Measurements from ENCODE around the gene FAM111B. TPM values are rescaled to one million over a fixed set of nuclear protein-coding genes. Genes with fewer than 3 reads are reported as not detected.

Gene FAM111B
- total RNA-seq, 1 donor from 2014 or later = 13.1 TPM

DNA sequence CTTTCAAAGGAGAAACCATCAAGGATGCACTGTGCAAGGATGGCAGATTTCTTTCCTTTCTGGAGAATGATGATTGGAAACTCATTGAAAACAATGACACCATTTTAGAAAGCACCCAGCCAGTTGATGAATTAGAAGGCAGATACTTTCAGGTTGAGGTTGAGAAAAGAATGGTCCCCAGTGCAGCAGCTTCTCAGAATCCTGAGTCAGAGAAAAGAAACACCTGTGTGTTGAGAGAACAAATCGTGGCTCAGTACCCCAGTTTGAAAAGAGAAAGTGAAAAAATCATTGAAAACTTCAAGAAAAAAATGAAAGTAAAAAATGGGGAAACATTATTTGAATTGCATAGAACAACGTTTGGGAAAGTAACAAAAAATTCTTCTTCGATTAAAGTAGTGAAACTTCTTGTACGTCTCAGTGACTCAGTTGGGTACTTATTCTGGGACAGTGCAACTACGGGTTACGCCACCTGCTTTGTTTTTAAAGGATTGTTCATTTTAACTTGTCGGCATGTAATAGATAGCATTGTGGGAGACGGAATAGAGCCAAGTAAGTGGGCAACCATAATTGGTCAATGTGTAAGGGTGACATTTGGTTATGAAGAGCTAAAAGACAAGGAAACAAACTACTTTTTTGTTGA lies 45.4 kb downstream of the FAM111B start:
- no peaks in the 10 kb centered on the region for H3K4me1 Mint-ChIP-seq
- no peak overlapping the region for H3K4me3 Mint-ChIP-seq
- Histone ChIP-seq H4K20me1 (ENCODE audit: low read depth) (no peaks in the 10 kb centered on the region), H3K36me3 (peaks cover 6% of the 10 kb centered on the region), H3K27ac (no peak overlapping the region), H3K79me2 (ENCODE audit: low read depth) (no peaks in the 10 kb centered on the region), H2AFZ (replicated peaks) (no peak overlapping the region), H3K4me1 (no peaks in the 10 kb centered on the region), H3F3A (ENCODE audit: low read depth) (no peaks in the 10 kb centered on the region), H3K4me3 (no peak overlapping the region), H3K9ac (no peak overlapping the region), H3K9me3 (ENCODE audit: low read depth) (no peaks in the 10 kb centered on the region), H3K27me3 (no peaks in the 10 kb centered on the region), H3K4me2 (no peak overlapping the region)
- H3K27me3 Mint-ChIP-seq (ENCODE audit: insufficient read depth, low read depth) = no peaks in the 10 kb centered on the region
- peaks cover 10% of the 10 kb centered on the region for H3K36me3 Mint-ChIP-seq
- no peaks in the 10 kb centered on the region for H3K9me3 Mint-ChIP-seq
- no peak for DNase-seq (ENCODE audit: low spot score)
- TF ChIP-seq EZH2phosphoT487 (IDR thresholded peaks at IDR 0.05) (no peak), EZH2 (IDR thresholded peaks at IDR 0.05) (no peak), CTCF (IDR thresholded peaks at IDR 0.05) (no peak)
- H3K27ac Mint-ChIP-seq = no peak overlapping the region

DNA sequence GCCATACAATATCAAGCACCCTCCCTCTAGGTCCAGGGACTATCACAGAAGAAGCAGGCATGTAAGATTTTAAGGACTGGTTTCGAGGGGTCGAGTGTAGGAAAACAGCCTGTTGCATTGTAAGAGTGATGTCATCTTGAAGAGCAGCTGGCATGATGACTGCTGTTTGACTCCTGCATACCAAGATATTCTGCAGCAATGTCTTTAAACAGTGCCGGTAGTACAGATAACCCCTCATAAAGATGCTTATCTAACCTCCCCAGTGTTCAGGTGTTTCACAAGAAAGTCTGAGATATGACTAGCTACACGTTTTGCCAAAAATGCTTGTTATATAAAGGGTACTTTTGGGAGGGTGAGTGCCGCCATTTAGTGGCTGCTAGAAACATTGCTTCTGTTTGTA lies 47.6 kb downstream of the FAM111B start:
- Mint-ChIP-seq H3K4me3 (no peak overlapping the region), H3K9me3 (no peaks in the 10 kb centered on the region), H3K27ac (no peak overlapping the region), H3K36me3 (peaks cover 5% of the 10 kb centered on the region), H3K27me3 (ENCODE audit: insufficient read depth, low read depth) (no peaks in the 10 kb centered on the region), H3K4me1 (peaks cover 4% of the 10 kb centered on the region)
- H3F3A ChIP-seq (ENCODE audit: low read depth) = no peaks in the 10 kb centered on the region
- no peak overlapping the region for H2AFZ ChIP-seq (replicated peaks)
- H3K36me3 ChIP-seq = peaks cover 6% of the 10 kb centered on the region
- H3K9me3 ChIP-seq (ENCODE audit: low read depth) = no peaks in the 10 kb centered on the region
- no peaks in the 10 kb centered on the region for H3K79me2 ChIP-seq (ENCODE audit: low read depth)
- DNase-seq (ENCODE audit: low spot score) = no peak
- TF ChIP-seq EZH2phosphoT487 (IDR thresholded peaks at IDR 0.05) = no peak
- no peak for TF ChIP-seq EZH2 (IDR thresholded peaks at IDR 0.05)
- TF ChIP-seq CTCF (IDR thresholded peaks at IDR 0.05) = no peak
- no peaks in the 10 kb centered on the region for H3K27me3 ChIP-seq
- H3K4me3 ChIP-seq = no peak overlapping the region
- H3K4me1 ChIP-seq = no peaks in the 10 kb centered on the region
- H4K20me1 ChIP-seq (ENCODE audit: low read depth) = no peaks in the 10 kb centered on the region
- no peak overlapping the region for H3K9ac ChIP-seq
- H3K4me2 ChIP-seq = no peak overlapping the region
- H3K27ac ChIP-seq = no peak overlapping the region

DNA sequence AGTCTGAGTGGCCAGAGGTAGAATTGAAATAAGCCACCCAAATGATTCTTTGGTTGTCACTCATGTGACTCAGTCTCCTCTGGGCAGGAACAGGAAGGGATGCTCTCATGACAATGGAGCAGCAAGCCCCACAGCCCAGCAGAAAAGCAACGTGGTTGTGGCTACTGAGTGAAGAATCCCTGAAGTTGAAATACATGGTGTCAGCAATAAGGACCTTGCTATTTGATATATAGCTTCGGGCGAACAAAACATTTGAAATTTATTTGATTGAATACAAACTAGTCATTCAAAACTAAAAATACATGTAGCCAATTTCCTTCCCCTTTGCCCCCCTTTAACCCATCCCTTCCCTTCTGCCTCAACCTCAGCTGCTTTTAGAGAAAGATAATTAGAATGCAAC lies 50.4 kb downstream of the FAM111B start:
- Mint-ChIP-seq H3K4me1 (peaks cover 4% of the 10 kb centered on the region), H3K36me3 (peaks cover 2% of the 10 kb centered on the region), H3K27ac (no peak overlapping the region), H3K27me3 (ENCODE audit: insufficient read depth, low read depth) (no peaks in the 10 kb centered on the region), H3K4me3 (no peak overlapping the region), H3K9me3 (no peaks in the 10 kb centered on the region)
- Histone ChIP-seq H3K27ac (no peak overlapping the region), H3K27me3 (no peaks in the 10 kb centered on the region), H3K79me2 (ENCODE audit: low read depth) (no peaks in the 10 kb centered on the region), H4K20me1 (ENCODE audit: low read depth) (no peaks in the 10 kb centered on the region), H3K9me3 (ENCODE audit: low read depth) (no peaks in the 10 kb centered on the region), H3K9ac (no peak overlapping the region), H3K36me3 (no peaks in the 10 kb centered on the region), H3F3A (ENCODE audit: low read depth) (no peaks in the 10 kb centered on the region), H3K4me1 (no peaks in the 10 kb centered on the region), H2AFZ (replicated peaks) (no peak overlapping the region), H3K4me2 (no peak overlapping the region), H3K4me3 (no peak overlapping the region)
- TF ChIP-seq EZH2phosphoT487 (IDR thresholded peaks at IDR 0.05) (no peak), EZH2 (IDR thresholded peaks at IDR 0.05) (no peak), CTCF (IDR thresholded peaks at IDR 0.05) (no peak)
- no peak for DNase-seq (ENCODE audit: low spot score)
